K562 (cell line): ENCODE data around the gene ZNF316. TPM values are rescaled to one million over a fixed set of nuclear protein-coding genes. Genes with fewer than 3 reads are reported as not detected.

Experiments
- BCL6 ChIP-seq: fragments of 250-450 bp; sonication (Bioruptor Pico); IDR thresholded peaks from 2 replicates; pipeline ENCODE4 v1.4.0; 2020
- CBX2 ChIP-seq: fragments of 200-600 bp; sonication (generic); IDR thresholded peaks from one replicate; pipeline ENCODE4 v1.6.1; 2012; ENCODE audit warnings: mild to moderate bottlenecking, low read length, inconsistent platforms; ENCODE audit not compliant: insufficient read depth, poor library complexity, severe bottlenecking
- CHD1 ChIP-seq: fragments of 200-600 bp; sonication (generic); IDR thresholded peaks from one replicate; pipeline ENCODE4 v1.6.1; 2012; ENCODE audit warnings: mild to moderate bottlenecking, moderate library complexity, low read length, inconsistent platforms
- CTBP1 ChIP-seq: fragments of 450-650 bp; IDR thresholded peaks from 2 replicates; pipeline ENCODE4 v1.6.1; 2016; ENCODE audit warnings: borderline replicate concordance
- CXXC5 ChIP-seq: fragments of 250-450 bp; sonication (Bioruptor Pico); IDR thresholded peaks from 2 replicates; pipeline ENCODE4 v1.8.0; 2022; ENCODE audit warnings: inconsistent platforms, mild to moderate bottlenecking, moderate library complexity
- ELF4 ChIP-seq: fragments of 450-650 bp; formaldehyde crosslinking; IDR thresholded peaks from 2 replicates; pipeline ENCODE4 v1.4.0; 2022; ENCODE audit warnings: missing genetic modification characterization
- ELK3 ChIP-seq: fragments of 450-650 bp; formaldehyde crosslinking; IDR thresholded peaks from 2 replicates; pipeline ENCODE4 v1.4.0; 2020; ENCODE audit warnings: mild to moderate bottlenecking
- HDAC3 ChIP-seq: fragments of 450-650 bp; IDR thresholded peaks from 2 replicates; pipeline ENCODE4 v1.6.1; 2018; ENCODE audit warnings: borderline replicate concordance, mild to moderate bottlenecking, moderate library complexity; ENCODE audit not compliant: partially characterized antibody
- IFI16 ChIP-seq: fragments of 250-450 bp; sonication (Bioruptor Pico); IDR thresholded peaks from 2 replicates; pipeline ENCODE4 v2.1.2; 2022; ENCODE audit warnings: mild to moderate bottlenecking, inconsistent platforms
- JUND ChIP-seq, 2 experiments: IDR thresholded peaks; 2 replicates in 1 of 2; 3 replicates in 1 of 2; pipeline ENCODE4 v1.6.1; 2011; ENCODE audit warnings: borderline replicate concordance in 2 of 2, low read depth in 2 of 2, low read length in 2 of 2, improper control_type of control experiment in 1 of 2, missing biosample characterization in 1 of 2, missing genetic modification characterization in 1 of 2, missing genetic modification reagents in 1 of 2
- MXD1 ChIP-seq: fragments of 250-450 bp; sonication (Bioruptor Pico); IDR thresholded peaks from 2 replicates; pipeline ENCODE4 v1.8.0; 2021; ENCODE audit warnings: borderline replicate concordance, mild to moderate bottlenecking, moderate library complexity; ENCODE audit not compliant: poor library complexity, severe bottlenecking
- NFATC3 ChIP-seq: fragments of 450-650 bp; IDR thresholded peaks from 2 replicates; pipeline ENCODE4 v1.6.1; 2017; ENCODE audit warnings: mild to moderate bottlenecking
- NR2C2 ChIP-seq, 2 experiments: fragments of 200-800 bp in 1 of 2; sonication (Bioruptor generic) in 1 of 2; sonication (generic) in 1 of 2; formaldehyde crosslinking in 1 of 2; IDR thresholded peaks; 2 replicates each; pipeline versions ENCODE4 v1.6.1 to v1.8.0; 2016 to 2022; ENCODE audit warnings: mild to moderate bottlenecking in 1 of 2, missing compliant biosample characterization in 1 of 2, missing genetic modification characterization in 1 of 2, missing genetic modification reagents in 1 of 2
- RFX5 ChIP-seq: IDR thresholded peaks from 2 replicates; pipeline ENCODE4 v1.6.1; 2011; ENCODE audit warnings: low read depth, mild to moderate bottlenecking, improper control_type of control experiment, low read length
- SMARCB1 ChIP-seq: IDR thresholded peaks from 2 replicates; pipeline ENCODE4 v1.6.1; 2011; ENCODE audit warnings: improper control_type of control experiment, low read depth; ENCODE audit not compliant: insufficient read length
- SP1 ChIP-seq: sonication (generic); formaldehyde crosslinking; IDR thresholded peaks from 2 replicates; pipeline ENCODE4 v1.8.1; 2022; ENCODE audit warnings: mild to moderate bottlenecking, missing genetic modification reagents
- SUPT5H ChIP-seq: fragments of 450-650 bp; IDR thresholded peaks from 2 replicates; pipeline ENCODE4 v1.6.1; 2016
- TARDBP ChIP-seq: fragments of 450-650 bp; IDR thresholded peaks from 2 replicates; pipeline ENCODE4 v1.6.1; 2016
- THAP7 ChIP-seq: fragments of 250-450 bp; sonication (Bioruptor Pico); IDR thresholded peaks from 2 replicates; pipeline ENCODE4 v1.5.0; 2021
- ZEB2 ChIP-seq: fragments of 450-650 bp; IDR thresholded peaks from 2 replicates; pipeline ENCODE4 v1.6.1; 2016
- ZNF224 ChIP-seq: sonication (generic); formaldehyde crosslinking; IDR thresholded peaks from 2 replicates; pipeline ENCODE4 v1.8.0; 2022; ENCODE audit warnings: mild to moderate bottlenecking, missing genetic modification reagents
- ZNF263 ChIP-seq: sonication (generic); formaldehyde crosslinking; IDR thresholded peaks from 2 replicates; pipeline ENCODE4 v1.8.0; 2022; ENCODE audit warnings: mild to moderate bottlenecking, missing genetic modification reagents, borderline replicate concordance
- ZNF274 ChIP-seq: IDR thresholded peaks from 2 replicates; pipeline ENCODE4 v1.6.1; 2011; ENCODE audit warnings: low read depth, mild to moderate bottlenecking, low read length, moderate library complexity, borderline replicate concordance
- ZNF511 ChIP-seq: sonication (generic); formaldehyde crosslinking; IDR thresholded peaks from 2 replicates; pipeline ENCODE4 v1.8.0; 2022; ENCODE audit warnings: mild to moderate bottlenecking, missing genetic modification reagents
- ZNF512 ChIP-seq: IDR thresholded peaks from 2 replicates; pipeline ENCODE4 v1.6.1; 2016; ENCODE audit warnings: missing genetic modification characterization, missing compliant biosample characterization
- polyA plus RNA-seq, 8 experiments: library from polyadenylated mRNA; depleted of rRNA in 4 of 8; stranded (reverse) in 5 of 8; unstranded in 3 of 8; fragments of >200 nt; fragmentation: Nextera tagmentation in 2 of 8; fragmentation: Illumina TruSeq in 1 of 8; extraction: Ambion mirVana in 2 of 8; extraction: Trizol in 1 of 8; gene quantifications; 2 replicates each; pipeline versions ENCODE4 v1.2.1 to v1.2.3, GENCODE V29; 2011 to 2014; ENCODE audit warnings: inconsistent platforms in 1 of 8, missing spikeins in 1 of 8
- total RNA-seq, 7 experiments: library from RNA; depleted of rRNA in 6 of 7; stranded (reverse); fragments of >200 nt in 6 of 7; fragmentation: Illumina TruSeq in 2 of 7; extraction: Trizol in 2 of 7; gene quantifications; 2 replicates each; pipeline versions ENCODE4 v1.2.1 to v1.2.3, GENCODE V29; 2011 to 2021; ENCODE audit warnings: low replicate concordance in 1 of 7

Gene ZNF316
- total and polyA plus RNA-seq, 9 of the 15 experiments (the other 6 are each of a cell fraction or from before 2014, with no cell fraction given), result 0.10 to 34.0 (median 8.6) TPM

GRCh38 chr7:6691609-6692106 lies 54.5 kb downstream of the ZNF316 start (continued):
- TF ChIP-seq MXD1 (CRISPR knock-in tag) (no peak), NR2C2 (CRISPR knock-in tag; IDR thresholded peaks at IDR 0.05) (no peak), NR2C2 (tag; IDR thresholded peaks at IDR 0.05) (no peak), CHD1 (no peak), ZNF512 (tag) (no peak), TARDBP (no peak), SP1 (CRISPR knock-in tag) (no peak), NFATC3 (no peak), SUPT5H (0 out of 2 replicates have a peak, but pooled peaks have one; percentile 24), THAP7 (CRISPR knock-in tag) (no peak), BCL6 (CRISPR knock-in tag) (no peak), ELK3 (CRISPR knock-in tag) (no peak), ZNF511 (no peak), CTBP1 (no peak), ZEB2 (peak; percentile 68), CBX2 (no peak), ZNF263 (CRISPR knock-in tag) (no peak), RFX5 (no peak), SMARCB1 (no peak), IFI16 (no peak), ZNF224 (no peak), CXXC5 (CRISPR knock-in tag) (no peak), ZNF274 (peak; percentile 97), JUND (IDR thresholded peaks at IDR 0.05; ENCODE audit: borderline replicate concordance, low read depth, low read length) (no peak), JUND (tag; IDR thresholded peaks at IDR 0.05; ENCODE audit: borderline replicate concordance, low read depth, low read length) (no peak; the same call in 2 of the 3 replicates), HDAC3 (no peak), ELF4 (CRISPR knock-in tag) (no peak)
